NCI-H2081 (cell line): ENCODE data around the gene FAM131C.
A peak's percentile ranks its signal among the peaks of the same experiment; 100 is the strongest.

Experiments used
- DNase-seq, 2 experiments: peaks; one replicate each; lab custom pipeline; 2025; lab: John Stamatoyannopoulos, UW

FAM131C gene

GRCh38 chr1:16015960-16016901 lies 57.2 kb downstream of the FAM131C start:
- DNase-seq = no peak

DNA sequence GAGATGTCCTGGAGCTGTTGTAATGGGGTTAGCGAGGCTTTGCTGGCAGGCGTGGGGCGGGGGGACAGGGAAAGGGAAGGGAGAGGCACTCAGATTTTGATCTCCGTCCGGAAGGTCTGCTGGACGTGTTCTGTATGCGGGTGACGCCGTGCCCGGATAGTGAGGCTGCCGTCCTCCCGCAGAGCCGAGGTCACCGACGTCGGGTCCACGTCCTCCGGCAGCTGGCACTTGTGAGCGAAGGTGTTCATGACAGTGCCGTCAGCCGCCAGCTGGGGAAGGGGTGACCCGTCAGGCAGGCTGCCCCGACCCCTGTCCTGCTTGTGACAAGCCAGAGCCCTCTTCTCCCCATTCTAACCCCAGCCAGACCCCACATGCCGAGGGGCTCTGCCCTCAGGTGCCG lies 58.0 kb downstream of the FAM131C start:
- DNase-seq = no peak

GRCh38 chr1:16014509-16015482 lies 58.7 kb downstream of the FAM131C start:
- DNase-seq = no peak

DNA sequence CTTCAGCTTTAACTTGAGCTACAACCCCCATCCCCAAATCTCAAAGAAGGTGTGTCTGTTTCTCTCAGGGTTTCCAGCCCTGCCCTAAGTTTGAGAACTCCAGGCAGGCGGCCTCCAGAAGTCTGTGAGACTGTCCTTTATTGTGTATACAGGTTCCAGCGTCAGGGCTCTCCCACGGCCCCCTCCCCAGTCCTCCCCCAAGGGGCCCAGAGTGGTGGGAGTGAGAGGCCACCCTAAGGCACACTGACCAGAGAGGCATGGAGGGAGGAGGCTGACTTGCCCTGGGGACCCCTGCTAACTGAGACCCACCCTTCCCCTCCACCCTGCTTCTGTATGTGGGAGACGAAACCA lies 59.6 kb downstream of the FAM131C start:
- DNase-seq = no peak

DNA sequence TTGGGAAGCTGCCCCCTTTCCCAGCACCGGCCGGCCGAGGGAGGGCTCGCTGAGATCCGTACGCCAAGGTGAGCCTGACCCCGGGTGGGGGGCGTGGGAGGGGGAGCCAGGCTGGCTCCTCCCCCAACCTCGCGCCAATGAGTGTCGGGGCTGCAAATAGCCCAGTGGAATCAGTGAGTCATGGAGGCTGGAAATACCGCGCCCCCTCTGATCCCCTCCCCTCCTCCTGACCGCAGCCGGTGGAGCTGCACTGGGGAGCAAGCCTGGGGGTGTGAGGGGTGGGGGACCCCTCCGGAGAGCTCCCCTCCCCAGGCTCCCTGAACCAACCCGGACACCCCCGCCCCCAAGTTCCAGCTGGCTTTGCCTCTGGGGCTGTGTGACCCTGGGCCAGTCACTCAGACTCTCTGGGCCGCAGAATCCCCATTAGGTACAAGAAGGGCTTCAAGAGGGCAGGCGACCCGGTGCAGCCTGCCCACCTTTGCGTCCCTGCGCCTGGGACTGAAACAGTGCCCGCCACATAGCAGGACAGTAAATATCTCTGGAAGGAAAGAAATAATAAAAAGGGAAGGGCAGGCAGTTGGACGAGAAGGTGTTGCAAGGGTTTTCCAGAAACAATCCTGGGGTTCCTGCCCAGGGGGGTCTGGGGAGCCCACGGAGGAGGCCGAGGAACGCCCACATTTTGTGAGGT lies 60.1 kb downstream of the FAM131C start:
- DNase-seq = no peak

- DNase-seq = peak in 1 of 2 experiments; percentile 20
Observed at GRCh38 chr1:16012590-16013219, 60.7 kb downstream of the FAM131C start.

DNA sequence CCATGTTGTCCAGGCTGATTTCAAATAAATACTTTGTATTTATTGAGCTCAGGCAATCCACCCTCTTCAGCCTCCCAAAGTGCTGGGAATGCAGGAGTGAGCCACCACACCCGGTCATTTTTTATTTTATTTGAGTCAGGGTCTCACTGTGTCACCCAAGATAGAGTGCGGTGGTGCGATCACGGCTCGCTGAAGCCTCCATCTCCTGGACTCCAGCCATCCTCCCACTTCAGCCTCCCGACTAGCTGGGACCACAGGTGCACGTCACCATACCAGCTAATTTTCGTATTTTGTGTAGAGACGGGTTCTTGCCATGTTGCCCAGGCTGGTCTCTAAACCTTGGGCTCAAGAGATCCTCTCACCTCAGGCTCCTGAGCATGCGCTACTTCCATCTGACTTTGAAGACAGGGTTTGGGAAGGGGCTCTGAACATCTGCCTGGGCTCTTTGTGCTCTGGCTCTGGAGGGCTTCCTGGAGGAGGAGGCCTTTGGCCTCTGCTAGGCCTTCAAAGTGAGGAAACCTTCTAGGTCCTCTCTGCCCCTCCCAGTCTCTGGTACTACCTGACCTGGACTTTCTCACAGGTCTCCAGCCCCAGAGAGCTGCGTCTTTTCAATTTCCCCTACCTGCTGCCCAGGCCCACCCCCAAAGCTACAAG lies 61.4 kb downstream of the FAM131C start:
- DNase-seq = no peak

DNA sequence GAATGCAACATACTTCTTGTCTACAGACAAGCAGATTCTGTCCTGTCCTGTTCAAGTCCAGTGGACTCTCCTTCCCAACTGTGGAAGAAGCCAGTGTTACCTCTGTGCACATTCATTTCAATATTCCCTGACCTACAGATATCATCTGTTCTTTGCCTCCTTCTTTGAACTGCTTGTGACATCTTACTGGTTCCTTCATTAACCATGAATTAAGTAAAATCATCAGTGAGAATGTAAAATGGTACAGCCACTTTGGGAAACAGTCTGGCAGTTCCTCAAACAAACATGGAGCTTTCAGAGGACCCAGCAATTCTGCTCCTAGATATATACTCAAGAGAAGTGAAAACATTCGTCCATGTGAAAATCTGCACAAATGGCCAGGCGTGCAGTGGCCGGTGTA lies 62.6 kb downstream of the FAM131C start:
- DNase-seq = no peak

DNA sequence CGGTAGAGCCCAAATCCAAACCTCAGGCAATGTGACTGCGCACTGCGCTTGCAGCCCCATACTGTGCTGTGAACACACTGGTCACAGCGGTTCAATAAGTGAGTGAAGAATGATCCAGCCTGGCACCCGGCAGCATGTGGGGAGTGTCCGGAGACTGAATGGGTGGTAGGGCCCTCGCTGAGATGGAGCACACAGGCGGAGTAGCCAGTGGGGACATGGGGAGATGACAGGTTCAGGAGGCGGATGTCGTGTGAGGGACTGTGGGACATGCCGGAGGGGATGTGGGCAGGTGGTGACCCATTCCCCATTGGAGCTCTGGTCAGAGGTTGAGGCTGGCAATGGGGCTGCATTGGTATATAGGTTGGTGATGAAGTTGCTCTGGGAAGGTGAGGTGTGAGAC lies 63.8 kb downstream of the FAM131C start:
- no peak for DNase-seq

DNA sequence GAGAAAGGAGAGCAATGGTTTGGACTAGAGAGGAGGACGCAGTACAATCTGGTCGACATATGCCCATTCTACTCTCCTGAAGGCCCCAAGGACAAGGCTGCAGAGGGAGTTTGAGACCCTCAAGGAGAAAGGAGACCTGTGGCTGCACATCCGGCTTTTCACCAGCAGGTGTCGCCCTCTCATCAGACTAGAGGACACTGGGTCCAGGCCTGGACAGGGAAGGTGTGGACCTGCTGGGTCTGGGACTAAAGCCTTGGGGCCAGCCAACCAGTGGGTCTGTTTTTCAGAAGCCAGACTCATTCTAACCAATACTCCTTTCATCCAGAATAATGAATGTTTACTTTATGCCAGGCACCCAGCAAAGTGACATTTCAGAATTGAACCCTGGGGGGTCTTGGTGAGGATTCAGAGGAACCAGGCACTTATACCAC lies 64.4 kb downstream of the FAM131C start:
- peak; percentile 68 to 75 for DNase-seq
